Activated CD4-positive, alpha-beta T cell treated with anti-CD3 and anti-CD28 coated beads, Interleukin-2, amount 50 U/mL, for 1 hour (primary cell): Measurements from ENCODE around the gene ACTL10.

ENCODE experiments used
- DNase-seq: peaks from one replicate; pipeline ENCODE4 v3.0.0-alpha.2; 2020

The ACTL10 gene

DNA sequence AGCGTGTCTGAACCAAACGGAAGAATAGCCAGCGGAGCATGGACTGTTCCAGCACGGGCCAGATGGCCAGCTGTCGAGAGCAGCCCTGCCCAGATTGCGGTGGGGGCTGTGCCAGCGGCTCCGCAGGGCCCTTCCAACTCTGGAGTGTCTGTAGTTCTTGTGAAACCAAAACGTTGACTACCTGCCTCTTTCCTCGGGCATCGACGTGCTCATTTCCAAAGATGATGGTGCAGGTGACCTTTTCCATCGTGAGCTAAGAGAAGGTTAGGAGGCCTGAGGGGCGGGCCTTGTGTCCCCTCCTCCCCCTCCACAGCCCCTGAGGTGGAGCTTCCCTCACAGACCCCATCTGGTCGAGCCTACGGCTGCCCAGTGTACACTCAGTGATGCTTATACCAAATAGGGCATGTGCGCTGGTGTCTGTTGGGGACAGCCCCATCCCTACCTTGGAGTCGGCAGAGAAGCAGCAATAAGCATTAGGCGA lies 17.5 kb upstream of the ACTL10 start:
- no peak for DNase-seq

- no peak for DNase-seq
Observed at GRCh38 chr20:33650111-33650752, 16.5 kb upstream of the ACTL10 start.

- no peak for DNase-seq
Observed at GRCh38 chr20:33650753-33651561, 15.8 kb upstream of the ACTL10 start.

- DNase-seq, result no peak
Observed at GRCh38 chr20:33651562-33652048, 15.1 kb upstream of the ACTL10 start.

- no peak for DNase-seq
Observed at GRCh38 chr20:33653218-33653899, 13.4 kb upstream of the ACTL10 start.

DNA sequence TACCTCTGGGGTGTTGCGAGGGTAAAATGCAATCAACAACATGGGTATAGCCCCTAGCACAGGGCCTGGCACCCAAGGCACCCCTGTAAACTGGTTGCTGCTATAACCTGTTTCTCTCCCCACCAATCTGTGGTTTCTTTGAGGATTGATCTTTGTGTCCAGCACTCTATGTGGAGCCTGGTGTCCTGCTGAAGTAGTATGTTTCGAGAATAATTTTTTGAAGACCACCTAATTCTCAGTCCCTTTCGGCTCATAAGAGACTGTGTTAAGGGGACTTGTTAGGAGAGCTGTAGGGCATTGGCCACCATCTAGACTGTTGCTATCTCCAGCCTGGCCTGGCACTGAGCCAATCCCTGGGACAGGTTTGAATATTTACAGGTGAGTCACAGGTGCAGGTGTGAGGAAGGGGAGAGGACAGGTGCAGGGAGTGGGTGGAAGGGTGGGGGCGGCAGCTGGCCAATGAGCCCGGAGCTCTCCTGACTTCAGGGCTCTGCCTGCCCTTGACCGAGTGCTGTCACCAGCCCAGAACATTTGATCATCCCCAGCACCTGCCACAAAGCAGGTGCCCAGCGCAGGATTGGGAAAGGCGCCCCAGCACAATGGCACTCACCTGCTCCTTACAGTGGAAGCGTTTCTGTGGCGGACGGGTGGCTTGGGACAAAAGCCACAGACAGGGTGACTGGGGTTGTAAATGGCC lies 12.7 kb upstream of the ACTL10 start:
- no peak for DNase-seq

- DNase-seq, result no peak
Observed at GRCh38 chr20:33654680-33655161, 12.0 kb upstream of the ACTL10 start.

GRCh38 chr20:33655164-33655563 lies 11.6 kb upstream of the ACTL10 start:
- DNase-seq, result no peak

DNA sequence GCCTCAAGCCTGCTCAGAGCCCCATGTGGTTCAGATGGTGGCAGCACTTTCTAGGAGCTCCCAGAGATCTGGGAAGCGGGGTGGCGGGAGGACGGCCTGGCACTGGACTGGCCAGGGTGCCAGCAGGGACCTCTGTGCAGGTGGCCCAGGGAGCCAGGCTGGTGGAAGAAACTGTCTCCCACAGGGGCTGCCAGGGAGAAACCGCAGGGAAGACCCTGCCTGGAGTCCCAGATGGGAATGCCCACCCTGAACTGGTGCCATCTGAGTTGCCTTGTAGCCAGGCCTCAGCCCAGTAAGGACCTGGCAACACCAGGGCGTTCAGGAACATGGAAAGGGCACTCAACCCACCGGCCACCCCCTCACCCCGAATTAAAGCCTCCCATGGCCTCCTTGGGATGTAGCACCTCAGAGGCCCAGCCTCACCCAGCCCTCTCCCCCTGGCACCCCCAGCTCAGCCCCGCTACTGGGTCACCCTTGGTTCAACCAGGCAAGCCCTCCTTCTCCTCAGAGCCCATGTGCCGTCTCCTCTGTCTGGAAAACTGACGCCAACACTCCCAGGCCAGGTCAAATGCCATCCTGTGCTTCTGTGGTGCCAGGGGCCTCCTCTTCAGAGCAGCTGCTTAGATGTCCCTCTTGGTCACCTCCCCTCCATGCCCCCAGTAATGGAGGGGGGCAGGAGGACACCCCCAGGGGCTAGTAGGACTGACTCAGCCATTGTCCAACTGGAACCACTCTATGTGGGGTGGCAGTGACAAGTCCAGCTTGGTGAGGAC lies 10.5 kb upstream of the ACTL10 start:
- no peak for DNase-seq

DNA sequence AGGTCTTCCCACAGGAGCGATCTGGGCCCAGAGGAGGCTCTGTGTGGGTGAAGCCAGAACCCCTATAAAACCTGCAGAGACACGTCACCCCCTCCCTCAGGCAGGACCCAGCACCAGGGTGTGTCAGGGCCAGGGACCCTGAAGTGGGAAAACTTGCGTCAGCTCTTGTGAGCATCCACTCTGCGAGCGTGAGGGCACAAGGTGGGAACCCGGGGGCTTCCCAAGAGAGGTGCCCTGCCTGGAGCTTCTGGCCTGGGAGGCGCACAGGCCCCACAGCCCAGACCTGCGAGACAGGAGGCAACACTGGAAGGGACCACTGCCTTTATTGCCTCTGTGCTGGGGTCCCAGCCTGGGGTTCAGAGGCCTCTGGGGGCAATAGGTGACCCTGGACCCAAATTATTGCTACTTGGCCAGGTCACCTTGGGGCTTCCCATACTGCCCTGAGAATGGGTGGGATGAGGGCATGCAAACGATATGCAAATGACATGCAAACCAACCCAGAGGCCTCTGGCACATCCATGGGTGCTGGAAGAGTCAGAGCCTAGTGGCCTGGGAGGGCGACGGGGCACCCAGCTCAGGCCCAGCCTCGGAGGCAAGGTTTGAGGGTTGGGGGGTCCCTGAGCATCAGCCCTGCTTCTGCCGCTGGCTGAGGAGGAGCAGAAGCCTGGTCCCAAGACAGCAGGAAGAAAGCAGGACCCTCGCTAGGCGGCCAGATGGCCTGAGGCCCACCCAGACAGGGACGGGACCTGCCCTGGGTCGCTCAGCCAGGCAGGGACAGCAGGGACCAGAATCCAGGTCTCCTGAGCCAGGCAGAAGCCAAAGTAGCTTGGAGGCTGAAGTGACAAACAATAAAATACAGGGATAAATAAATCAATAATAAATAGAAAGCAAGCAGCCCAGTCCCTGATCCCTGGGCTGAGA lies 9.7 kb upstream of the ACTL10 start:
- no peak for DNase-seq

DNA sequence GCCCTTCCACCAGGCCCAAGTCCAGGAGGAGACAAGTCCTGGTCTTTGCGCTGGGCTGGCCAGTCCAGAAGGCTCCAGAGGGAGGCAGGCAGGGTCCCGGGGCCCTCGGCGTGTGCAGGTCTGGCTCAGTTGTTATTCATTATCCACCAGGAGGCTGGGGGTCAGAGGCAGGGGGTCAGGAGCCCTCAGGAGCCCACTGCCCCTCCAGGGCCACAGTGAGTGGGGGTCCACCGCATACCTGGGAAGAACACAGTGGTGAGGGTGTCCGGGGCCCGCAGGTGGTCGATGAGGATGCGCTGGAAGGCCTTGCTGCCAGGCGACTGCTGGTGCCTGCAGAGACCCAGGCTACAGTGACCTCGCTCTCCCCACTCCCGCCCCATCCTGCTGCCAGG lies 9.0 kb upstream of the ACTL10 start:
- no peak for DNase-seq

GRCh38 chr20:33658510-33658909 lies 8.2 kb upstream of the ACTL10 start:
- no peak for DNase-seq

- no peak for DNase-seq
Observed at GRCh38 chr20:33658929-33659328, 7.8 kb upstream of the ACTL10 start.

GRCh38 chr20:33659341-33660034 lies 7.3 kb upstream of the ACTL10 start:
- DNase-seq, result no peak

DNA sequence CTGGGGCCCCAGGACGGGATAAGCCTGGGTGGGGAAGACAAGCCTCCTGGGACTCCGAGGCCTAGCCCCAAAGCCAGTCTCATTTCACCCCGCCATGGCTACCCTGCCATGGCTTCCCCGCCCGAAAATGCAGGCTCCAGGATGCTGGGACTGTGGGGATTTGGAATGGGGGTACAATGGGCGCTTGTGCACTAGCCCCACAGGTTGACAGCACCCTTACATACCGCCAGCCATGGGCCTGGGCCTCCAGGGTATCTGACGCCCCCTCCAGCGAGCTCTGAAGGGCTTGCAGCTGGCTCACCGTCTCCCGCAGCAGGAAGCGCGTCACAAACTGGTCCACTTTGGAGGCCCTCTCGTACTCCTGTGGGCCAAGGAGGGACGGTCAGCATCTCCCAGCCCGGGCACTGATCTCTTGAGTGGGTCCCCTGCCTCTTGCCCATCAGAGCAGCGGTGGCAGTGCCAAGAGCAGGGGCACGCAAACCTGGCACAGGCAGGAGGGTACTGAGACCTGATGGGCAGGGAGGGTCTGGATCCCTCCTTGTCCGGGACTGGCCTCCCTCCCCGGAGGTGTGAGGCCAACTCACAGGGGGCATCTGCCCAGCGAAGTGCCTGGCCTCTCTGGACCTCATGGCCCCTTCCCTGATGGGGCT lies 6.6 kb upstream of the ACTL10 start:
- DNase-seq, result no peak

GRCh38 chr20:33660685-33661058 lies 6.1 kb upstream of the ACTL10 start:
- no peak for DNase-seq

DNA sequence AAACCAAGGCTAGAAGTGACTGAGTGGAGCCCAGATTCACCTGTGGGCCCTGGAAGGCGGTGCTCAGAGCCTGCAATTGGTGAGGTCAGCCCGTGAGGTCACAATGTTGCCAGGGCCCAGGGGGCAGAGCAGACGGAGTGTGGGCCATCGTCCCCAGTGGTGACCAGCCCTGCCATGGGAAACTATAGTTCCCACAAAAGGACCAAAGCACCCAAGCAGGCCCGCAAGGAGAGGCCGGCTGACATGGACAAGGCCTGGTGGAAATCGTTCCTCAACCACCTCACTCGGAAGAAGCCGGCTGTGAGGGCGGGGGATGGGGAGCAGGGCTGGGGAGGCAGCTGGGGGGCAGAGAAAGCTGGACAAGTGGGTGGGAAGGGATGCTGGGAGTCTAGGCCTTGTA lies 4.6 kb upstream of the ACTL10 start, which contains the start of gene C20orf144:
C20orf144 (plus strand) TSS at position 156 of the 400 bp plus-strand sequence; CDS start at position 175, 19 bp downstream.
- DNase-seq, result no peak

GRCh38 chr20:33663161-33664084 lies 3.3 kb upstream of the ACTL10 start:
- DNase-seq, result peak; percentile 79
